Activated CD4-positive, alpha-beta T cell treated with anti-CD3 and anti-CD28 coated beads, Interleukin-2, amount 50 U/mL, for 1 hour (primary cell): Measurements from ENCODE around the gene DDX41.
"Not testable (repeated sequence)": the region's sequence is repeated elsewhere in the genome, so short reads cannot be mapped to it uniquely, and the experiment has no call there.

Experiments
- DNase-seq: peaks from one replicate; pipeline ENCODE4 v3.0.0-alpha.2; 2020

DDX41 gene

GRCh38 chr5:177537389-177538361, 20.9 kb upstream of the DDX41 start:
- no peak for DNase-seq

GRCh38 chr5:177536386-177536785, 19.6 kb upstream of the DDX41 start:
- DNase-seq, result no peak

GRCh38 chr5:177535125-177535524, 18.4 kb upstream of the DDX41 start:
- DNase-seq, result no peak

- not testable (repeated sequence) for DNase-seq
These were observed 17.7 kb upstream of the DDX41 start for GRCh38 chr5:177534433-177534832.

- no peak for DNase-seq
These were observed 14.6 kb upstream of the DDX41 start for GRCh38 chr5:177531209-177531940.

GRCh38 chr5:177530638-177531037, 13.9 kb upstream of the DDX41 start:
- DNase-seq, result no peak

- DNase-seq, result no peak
These were observed 12.8 kb upstream of the DDX41 start for GRCh38 chr5:177529247-177530203.

- DNase-seq, result no peak
These were observed 11.9 kb upstream of the DDX41 start for GRCh38 chr5:177528631-177529030.

DNA sequence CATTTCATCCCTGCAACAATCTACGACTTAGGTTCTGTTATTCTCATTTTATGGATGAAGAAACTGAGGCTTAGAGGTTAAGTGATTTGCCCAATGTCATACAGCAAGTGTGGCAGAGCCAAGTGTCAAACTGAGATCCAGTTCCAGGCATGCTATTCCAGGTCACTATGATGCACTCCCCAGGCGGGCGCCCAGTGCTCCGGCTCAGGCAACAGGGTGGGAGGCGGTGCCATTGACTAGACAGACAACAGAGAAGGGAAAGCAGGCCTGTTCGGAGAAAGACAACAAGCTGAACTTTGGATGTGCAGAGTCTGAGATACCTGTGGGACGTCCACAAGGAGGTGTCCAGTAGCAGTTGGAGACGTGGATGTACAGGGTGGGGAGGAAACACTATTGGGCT, 10.8 kb upstream of the DDX41 start:
- no peak for DNase-seq

- DNase-seq, result no peak
These were observed 10.0 kb upstream of the DDX41 start for GRCh38 chr5:177526791-177527190.

- DNase-seq, result no peak
These were observed 9.4 kb upstream of the DDX41 start for GRCh38 chr5:177526191-177526590.

DNA sequence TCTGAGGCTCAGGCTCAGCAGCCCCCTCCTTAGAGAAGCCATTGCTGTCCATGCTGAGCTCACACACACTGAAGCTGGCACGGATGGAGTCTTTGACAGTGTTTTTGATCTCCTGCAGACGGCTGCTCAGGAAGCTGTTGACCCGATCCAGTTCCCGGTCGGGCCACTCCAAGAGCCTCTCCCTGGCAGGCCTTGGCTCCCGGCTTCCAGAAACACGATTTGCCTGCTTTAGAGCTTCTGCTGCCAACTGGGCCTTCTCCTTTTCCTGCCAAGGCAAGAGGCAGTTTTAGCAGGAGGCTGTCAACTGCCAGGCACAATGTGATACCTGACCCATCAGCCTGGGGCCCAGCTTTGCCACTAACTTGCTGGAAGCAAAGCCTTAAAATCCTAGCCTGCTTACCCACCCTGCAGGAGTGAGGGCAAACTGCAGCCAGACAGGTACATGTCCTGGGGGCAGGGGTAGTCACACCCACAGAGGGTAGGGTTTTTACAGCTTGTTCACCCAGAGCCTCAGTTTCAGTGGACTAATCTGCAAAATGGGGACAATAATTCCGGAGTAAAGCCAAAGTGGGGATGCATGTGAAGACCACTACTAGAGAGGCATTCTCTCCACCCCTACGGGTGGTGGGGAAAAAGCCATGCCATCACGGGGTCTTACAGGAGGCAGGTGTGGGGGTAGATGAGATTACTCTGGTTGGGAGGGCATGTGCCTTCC, 8.3 kb upstream of the DDX41 start:
- DNase-seq, result no peak

DNA sequence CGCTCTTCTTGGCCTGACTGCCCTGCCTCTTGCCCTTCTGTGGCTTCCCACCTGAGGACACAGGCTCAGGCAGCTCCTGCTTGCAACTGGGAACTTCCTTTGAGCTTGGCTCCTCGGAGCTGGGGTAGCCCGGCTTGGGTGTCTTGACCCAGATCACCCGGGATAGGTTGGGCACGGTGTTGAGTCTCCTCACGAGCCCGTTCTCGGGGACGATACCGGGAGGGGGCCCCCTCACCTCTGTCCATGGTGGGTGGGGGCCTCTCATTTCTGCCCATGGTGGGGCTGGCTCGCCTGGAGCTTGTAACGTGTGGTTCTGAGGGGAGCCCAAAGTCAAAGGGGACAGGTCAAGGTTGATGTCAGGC, 7.8 kb upstream of the DDX41 start:
- no peak for DNase-seq

DNA sequence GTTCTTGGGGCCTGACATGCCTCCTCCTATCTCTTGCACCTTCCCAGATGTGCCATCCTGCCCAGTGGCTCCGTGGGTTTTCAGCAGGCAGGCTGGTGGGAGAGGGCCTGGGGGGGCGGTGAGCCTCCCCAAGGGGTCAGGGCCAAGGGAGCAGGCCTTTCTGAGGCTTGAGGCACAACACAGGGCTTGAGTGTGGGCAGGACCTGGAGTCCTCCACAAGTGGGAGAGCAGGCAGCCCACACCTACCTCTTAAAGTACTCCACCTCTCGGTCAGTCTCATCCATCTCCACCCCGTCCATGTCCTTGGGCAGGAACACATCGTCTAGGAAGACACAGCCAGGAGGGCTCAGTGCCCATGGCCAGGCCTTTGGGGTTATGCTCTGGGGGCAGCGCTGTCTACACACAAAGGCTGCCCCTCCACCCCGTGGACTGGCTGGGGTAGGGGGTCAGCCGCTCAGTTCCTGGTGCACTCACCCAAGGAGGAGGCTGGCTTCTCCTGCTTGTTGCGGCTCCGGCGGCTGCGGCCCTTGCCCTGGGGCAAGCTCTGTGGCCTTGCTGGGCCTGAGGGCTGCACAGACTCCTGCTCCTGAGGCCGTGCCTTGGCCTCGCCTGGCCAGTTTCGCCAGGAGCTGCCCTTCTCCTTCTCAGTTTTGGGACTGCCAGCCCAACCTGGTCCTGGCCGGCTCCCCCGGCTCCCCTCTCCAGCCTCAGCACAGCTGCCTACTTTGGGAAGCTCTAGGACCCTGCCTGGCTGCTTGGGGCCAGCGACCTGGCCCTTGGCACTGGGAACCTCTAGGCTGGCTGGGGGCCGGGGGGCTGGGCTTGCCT, 7.2 kb upstream of the DDX41 start:
- DNase-seq, result no peak

DNA sequence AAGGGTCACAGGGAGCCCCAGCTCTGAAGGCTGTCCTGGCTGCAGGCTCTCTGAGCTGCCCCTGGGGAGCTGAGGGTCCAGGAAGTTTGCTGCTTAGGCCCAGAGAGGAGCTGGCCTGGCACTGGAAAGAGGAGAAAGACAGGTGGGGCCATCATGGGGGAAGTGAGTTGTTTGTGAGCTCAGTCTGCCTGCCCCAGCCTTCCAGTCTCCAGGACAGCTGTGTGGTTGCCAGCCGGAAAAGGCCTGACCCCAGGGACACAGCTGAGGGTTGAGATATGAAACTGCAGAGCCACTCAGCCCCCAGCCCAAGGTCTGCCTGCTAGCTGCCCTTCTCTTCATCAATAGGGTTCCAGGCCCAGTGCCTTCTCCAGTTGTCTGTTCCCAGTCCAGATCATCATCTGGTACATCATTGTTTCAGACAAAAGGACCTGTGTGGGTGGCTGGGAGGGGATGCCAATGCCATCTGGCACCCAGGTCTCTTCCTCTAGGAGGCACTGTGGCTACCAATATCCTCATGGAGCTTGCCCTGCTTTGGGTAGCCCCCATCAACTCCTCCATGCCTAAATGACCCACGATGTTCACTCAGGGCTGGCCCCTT, 4.3 kb upstream of the DDX41 start:
- no peak for DNase-seq

DNA sequence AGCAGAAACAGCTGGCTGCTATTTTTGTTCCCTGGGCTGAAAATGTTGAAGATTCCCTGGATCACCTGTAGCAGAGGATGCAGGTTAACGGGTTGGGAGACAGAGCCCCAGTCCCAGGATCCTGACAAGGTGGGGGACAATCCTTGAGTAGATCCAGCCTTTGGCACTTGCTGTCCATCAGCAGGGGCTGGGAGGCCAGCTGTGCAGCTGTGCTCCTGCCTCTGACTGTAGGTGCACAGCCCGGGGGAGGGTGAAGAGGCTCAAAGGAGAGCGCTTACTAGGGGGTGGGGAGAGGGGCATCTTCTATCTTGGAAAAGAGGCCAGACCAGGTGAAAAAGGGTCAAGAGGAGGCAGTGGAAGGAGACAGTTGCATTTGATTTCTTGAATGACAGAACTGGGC, 3.5 kb upstream of the DDX41 start:
- no peak for DNase-seq

- DNase-seq, result no peak
These were observed 2.9 kb upstream of the DDX41 start for GRCh38 chr5:177519463-177520235.

DNA sequence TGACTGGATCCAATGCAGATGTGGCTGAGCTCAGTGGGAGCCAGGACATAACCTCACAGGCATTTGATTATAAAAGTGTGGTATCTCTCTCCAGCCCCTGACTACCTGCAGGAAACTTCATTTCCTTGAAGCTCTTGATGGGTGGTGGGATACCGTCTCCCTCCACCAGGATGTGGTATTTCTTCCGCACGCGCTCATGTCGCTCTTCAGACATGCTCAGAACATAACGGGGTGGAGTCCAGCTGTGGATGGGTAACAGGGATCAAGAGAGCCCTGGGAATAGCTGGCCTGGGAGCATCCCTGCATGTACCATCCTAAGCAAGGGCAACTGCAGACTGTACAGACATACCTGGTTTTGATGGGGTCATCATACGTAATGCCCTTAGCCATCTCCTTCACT, 1.2 kb downstream of the DDX41 start:
- DNase-seq, result no peak

DNA sequence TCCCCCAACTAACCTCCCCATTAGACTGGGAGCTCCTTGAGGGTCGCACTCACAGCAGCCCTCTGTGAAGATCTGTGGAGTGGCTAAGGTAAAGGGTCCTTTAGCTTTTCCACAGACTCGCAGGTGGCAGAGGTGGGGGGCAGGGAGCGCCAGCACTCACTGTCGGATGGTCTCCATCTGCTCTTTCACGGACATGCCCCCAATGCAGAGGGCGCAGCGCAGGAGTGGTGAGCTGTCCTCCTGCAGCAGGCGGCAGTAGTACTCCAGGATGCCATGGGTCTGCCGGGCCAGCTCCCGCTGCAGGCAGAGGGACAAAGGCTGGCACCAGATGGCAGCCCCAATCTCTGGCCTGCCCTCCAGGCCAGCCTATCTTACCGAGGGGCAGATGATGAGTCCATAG, 2.2 kb downstream of the DDX41 start:
- DNase-seq, result no peak

- DNase-seq, result no peak
These were observed 3.3 kb downstream of the DDX41 start for GRCh38 chr5:177513500-177513899.
